ENCODE results near the gene PTPRM.

The PTPRM gene

GRCh38 chr18:8117006-8117371 lies 549.9 kb downstream of the PTPRM start:
- DNase-seq (ENCODE audit: low spot score) = no peak

- no peak for DNase-seq (ENCODE audit: low spot score)
Observed at GRCh38 chr18:8121101-8121500, 554.0 kb downstream of the PTPRM start.

GRCh38 chr18:8121942-8122480 lies 554.9 kb downstream of the PTPRM start:
- DNase-seq (ENCODE audit: low spot score) = no peak

DNA sequence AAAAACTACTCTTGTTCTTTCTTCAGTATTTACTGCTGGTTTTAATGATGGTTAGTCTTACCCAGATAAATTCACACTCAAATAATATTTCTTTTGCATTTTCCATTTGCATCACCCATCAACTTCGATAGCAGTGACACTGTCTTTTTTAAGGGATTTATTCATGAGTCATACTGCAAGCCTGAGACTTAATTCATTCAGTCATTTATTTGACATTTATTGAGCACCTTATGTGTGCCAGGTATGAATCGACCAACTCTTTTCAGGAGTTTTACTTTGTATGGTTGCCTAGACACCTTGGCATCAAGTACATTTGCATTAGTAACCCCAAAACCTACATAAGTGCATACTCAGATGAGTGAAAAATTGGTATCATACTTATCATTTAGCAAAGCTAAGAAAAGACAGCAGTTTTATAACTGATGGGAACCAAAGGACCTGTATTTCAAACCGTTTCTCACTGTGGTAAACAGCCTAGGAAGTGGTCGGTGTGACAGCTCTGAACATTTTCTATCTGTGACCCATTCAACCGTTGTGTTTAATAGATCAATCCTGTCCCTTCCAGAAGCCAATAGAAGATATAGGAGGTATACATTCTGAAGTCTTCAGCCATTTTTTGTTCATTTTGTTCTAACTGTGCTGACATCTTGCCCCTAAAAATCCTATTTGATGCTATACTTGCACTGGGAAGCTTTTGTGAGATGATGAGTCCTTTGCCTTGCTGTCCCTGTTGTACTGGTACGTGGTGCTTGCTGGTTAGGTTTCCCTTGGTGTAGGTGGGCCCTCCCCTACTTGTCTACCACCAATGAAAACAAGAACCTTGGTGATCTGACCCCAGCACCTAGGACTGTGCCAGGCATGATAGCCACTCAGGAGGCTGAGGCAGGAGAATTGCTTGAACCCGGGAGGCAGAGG lies 557.4 kb downstream of the PTPRM start:
- no peak for DNase-seq (ENCODE audit: low spot score)

GRCh38 chr18:8130096-8130495 lies 563.0 kb downstream of the PTPRM start:
- DNase-seq (ENCODE audit: low spot score) = no peak

DNA sequence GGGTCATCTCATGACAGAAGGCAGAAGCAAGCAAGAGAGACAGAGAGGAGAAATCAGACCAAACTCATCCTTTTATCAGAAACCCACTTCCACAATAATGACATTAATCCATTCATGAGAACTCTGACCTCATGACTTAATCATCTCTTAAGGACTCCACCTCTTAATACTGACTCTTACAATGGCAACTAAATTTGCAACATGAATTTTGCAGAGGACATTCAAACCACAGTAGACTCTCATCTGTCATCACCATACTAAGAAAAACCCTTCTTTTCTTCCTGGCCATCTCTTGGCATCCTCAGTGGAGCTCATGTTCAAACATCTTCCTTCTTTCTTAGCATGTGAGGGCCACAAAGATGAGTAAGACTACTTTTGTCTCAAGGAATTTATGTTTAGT lies 565.9 kb downstream of the PTPRM start:
- DNase-seq (ENCODE audit: low spot score) = no peak

DNA sequence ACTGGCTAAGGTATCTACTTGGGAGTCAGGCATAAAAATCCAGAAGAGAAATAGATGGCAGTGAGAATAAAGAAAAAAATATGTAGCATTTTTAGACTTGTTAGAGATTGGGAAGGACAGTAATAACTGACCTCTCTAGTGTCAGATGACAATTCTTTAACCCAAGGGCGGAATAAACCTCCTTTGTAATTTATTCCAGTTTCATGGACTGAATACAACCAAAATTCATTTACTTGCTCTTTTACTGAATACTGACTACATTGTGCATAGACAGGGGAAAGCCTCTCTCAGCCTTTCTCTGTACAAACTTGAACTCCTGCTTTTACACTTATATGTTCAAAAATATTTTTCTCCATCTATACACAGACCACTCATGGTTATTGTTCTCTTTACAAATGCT lies 566.8 kb downstream of the PTPRM start:
- no peak for DNase-seq (ENCODE audit: low spot score)

DNA sequence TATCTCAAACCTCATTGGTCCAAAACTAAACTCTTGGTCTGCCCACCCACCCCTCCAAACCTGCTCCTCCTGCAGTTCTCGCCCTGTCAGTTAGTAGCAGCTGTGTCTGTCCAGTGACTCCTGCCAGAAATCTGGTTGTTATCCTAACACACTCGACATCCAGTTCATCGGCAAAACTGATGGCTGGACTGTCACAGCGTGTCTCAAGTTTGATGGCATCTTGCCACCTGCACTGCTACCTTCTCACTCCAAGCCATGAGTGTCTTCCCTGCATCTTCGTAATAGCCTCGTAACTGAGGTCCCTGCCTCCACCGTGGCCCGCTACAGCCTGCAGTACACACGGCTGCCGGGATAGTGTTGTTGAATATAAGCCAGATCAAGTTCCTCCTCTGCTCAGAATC lies 572.0 kb downstream of the PTPRM start:
- DNase-seq (ENCODE audit: low spot score) = no peak

GRCh38 chr18:8139891-8140406 lies 572.8 kb downstream of the PTPRM start:
- DNase-seq (ENCODE audit: low spot score) = no peak

GRCh38 chr18:8140841-8141501 lies 573.9 kb downstream of the PTPRM start:
- no peak for DNase-seq (ENCODE audit: low spot score)

DNA sequence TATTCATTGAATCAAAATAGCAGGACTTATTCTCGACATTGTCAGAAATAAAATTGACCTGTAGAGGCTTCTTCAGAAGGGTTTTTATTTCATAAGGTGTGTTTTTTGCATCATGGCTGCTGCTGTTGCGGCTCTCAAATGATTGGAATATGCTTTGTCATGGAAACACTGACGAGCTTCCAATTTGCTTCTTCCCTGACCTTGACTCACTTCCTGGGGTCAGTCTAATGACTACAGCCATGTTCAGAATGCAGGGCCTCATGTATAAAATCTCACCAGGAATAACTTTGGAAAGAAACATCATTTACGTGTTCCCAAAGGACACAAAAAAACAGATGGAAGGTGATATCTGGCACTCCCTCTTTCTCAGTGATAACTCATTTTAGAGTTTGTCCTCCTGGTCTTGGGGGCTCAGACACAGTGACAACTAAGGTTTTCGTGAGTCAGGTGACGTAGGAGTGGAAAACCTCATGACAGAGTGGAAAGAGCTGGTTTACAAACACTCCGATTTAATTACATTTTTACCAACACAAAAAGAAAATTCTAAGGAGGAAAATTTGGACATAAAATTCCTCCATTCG lies 575.1 kb downstream of the PTPRM start:
- DNase-seq (ENCODE audit: low spot score) = no peak

- DNase-seq (ENCODE audit: low spot score) = no peak
Observed at GRCh38 chr18:8142932-8143331, 575.8 kb downstream of the PTPRM start.

DNA sequence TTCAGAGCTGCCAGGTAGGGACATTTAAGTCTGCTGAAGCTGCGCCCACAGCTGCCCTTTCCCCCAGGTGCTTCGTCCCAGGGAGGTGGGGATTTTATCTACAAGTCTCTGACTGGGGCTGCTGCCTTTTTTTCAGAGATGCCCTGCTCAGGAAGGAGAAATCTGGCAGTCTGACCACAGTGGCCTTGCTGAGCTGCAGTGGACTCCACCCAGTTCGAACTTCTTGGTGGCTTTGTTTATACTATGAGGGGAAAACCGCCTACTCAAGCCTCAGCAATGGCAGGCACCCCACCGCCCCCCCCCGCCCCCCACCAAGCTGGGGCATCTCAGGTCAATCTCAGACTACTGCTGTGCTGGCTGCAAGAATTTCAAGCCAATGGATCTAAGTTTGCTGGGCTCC lies 584.1 kb downstream of the PTPRM start:
- no peak for DNase-seq (ENCODE audit: low spot score)

DNA sequence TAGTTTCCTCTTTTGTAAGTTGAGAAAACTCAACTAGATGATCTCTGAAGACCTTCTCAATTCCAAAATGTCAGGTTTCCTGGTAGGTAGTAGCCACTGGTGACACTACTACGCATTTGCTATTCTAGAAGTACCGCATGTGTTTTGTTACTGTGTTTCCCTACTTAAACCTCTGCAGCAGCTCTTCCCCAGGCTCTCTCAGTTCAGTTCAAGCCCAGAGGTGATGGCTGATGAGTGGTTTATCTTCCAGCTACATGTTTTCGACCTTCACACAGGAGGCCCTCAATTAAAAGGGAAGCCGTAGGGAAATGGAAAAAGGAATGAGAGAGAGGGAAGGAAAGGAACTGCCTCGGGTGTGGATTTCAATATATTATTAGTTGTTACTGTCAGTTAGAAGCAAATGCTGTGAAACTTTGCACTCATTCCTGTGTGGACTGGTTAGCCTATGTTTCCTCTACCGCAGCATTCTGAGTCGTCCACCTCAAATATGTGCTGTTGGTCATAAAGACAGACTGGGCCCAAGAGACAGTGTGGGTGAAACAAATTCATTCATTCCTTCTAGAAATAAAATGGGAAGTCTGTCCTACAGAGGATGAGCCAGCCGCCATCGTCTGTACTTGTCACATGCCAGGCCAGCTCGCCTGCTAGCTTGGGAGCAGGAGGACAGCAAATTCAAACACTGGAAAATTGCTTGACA lies 586.9 kb downstream of the PTPRM start:
- DNase-seq (ENCODE audit: low spot score) = no peak

- DNase-seq (ENCODE audit: low spot score) = no peak
Observed at GRCh38 chr18:8162802-8163201, 595.7 kb downstream of the PTPRM start.

GRCh38 chr18:8163286-8163959 lies 596.3 kb downstream of the PTPRM start:
- no peak for DNase-seq (ENCODE audit: low spot score)

- DNase-seq (ENCODE audit: low spot score) = no peak
Observed at GRCh38 chr18:8165095-8165494, 598.0 kb downstream of the PTPRM start.

DNA sequence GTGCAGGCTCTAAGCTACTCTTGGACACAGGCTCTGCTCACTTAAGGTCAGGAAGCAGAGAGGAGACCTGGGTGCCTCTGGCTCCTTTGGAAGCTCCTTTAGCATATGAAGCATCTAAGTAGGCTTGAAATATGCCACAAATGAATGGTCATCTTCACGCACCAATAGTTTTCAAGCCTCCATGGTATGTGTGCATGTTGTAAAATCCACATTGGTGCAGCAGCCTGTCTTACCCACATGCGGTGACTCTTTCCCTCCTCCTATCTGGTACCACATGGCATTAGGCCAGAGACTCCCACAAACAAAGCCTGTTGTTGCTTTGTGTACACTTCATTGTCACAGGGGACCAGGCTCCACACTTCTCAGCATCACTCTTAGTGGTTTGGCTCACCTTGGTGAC lies 599.9 kb downstream of the PTPRM start:
- DNase-seq (ENCODE audit: low spot score) = no peak

DNA sequence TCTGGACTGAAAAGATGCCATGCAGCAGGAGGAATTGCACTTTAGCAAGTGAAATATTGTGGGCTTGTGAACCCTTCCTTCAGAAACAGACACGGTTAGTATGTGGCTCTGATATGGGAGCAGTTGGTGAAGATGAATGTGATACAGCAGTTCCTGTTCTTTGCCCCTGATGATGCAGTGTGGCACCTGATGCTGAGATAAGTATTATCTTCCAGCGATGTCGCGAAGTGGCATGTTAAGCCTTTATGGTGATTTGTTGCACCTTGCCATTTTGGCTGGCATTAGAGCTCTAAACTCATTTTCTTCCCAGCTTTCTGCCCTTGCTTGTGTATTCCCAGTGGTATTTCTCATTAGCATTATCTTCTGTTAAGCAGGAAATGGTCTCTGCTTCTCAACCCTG lies 600.6 kb downstream of the PTPRM start:
- no peak for DNase-seq (ENCODE audit: low spot score)

- DNase-seq (ENCODE audit: low spot score) = no peak
Observed at GRCh38 chr18:8169722-8170121, 602.6 kb downstream of the PTPRM start.

GRCh38 chr18:8174771-8175170 lies 607.7 kb downstream of the PTPRM start:
- no peak for DNase-seq (ENCODE audit: low spot score)
